Stimulated activated memory B cell treated with anti-CD40 and anti-IgM and Interleukin-4, amounts not matched to agents 10 μg/mL and 1 μg/mL and 100 μg/mL, for 72 hours (primary cell): ENCODE data around the gene COPZ1.
"Not testable (repeated sequence)": the region's sequence is repeated elsewhere in the genome, so short reads cannot be mapped to it uniquely, and the experiment has no call there.

Experiments used
- ATAC-seq: fragments of 150-1000 bp; cut with Tn5 transposase; 2 replicates; pipeline ENCODE4 v1.10.0; 2021
- H3K27ac Mint-ChIP-seq: one replicate; pipeline ENCODE4 v1.8.0; 2022; ENCODE audit warnings: mild to moderate bottlenecking, mixed read lengths
- H3K27me3 Mint-ChIP-seq: one replicate; pipeline ENCODE4 v1.8.0; 2022; ENCODE audit warnings: mixed read lengths
- H3K36me3 Mint-ChIP-seq: one replicate; pipeline ENCODE4 v1.8.0; 2022; ENCODE audit warnings: mixed read lengths
- H3K4me1 Mint-ChIP-seq: one replicate; pipeline ENCODE4 v1.8.0; 2022; ENCODE audit warnings: mixed read lengths
- H3K4me3 Mint-ChIP-seq: one replicate; pipeline ENCODE4 v1.8.0; 2022; ENCODE audit warnings: mild to moderate bottlenecking, moderate library complexity, mixed read lengths
- H3K9me3 Mint-ChIP-seq: one replicate; pipeline ENCODE4 v1.8.0; 2022; ENCODE audit warnings: mixed read lengths

Gene COPZ1

GRCh38 chr12:54340846-54341245 lies 15.9 kb downstream of the COPZ1 start:
- H3K27me3 Mint-ChIP-seq = no peaks in the 10 kb centered on the region
- H3K4me1 Mint-ChIP-seq = peaks cover 9% of the 10 kb centered on the region
- ATAC-seq = no peak
- H3K27ac Mint-ChIP-seq = no peak overlapping the region
- H3K9me3 Mint-ChIP-seq = no peaks in the 10 kb centered on the region
- no peak overlapping the region for H3K4me3 Mint-ChIP-seq
- H3K36me3 Mint-ChIP-seq = peaks cover 42% of the 10 kb centered on the region

GRCh38 chr12:54341378-54342300 lies 16.7 kb downstream of the COPZ1 start:
- Mint-ChIP-seq H3K27me3 (no peaks in the 10 kb centered on the region), H3K9me3 (no peaks in the 10 kb centered on the region), H3K4me1 (peaks cover under 1% of the 10 kb centered on the region), H3K4me3 (no peak overlapping the region), H3K27ac (no peak overlapping the region), H3K36me3 (peaks cover 44% of the 10 kb centered on the region)
- no peak for ATAC-seq

- Mint-ChIP-seq H3K27ac (no peak overlapping the region), H3K4me1 (peaks cover 17% of the 10 kb centered on the region), H3K9me3 (no peaks in the 10 kb centered on the region), H3K27me3 (no peaks in the 10 kb centered on the region), H3K4me3 (no peak overlapping the region), H3K36me3 (peaks cover 57% of the 10 kb centered on the region)
- ATAC-seq = no peak
Measured at GRCh38 chr12:54349036-54349435, 24.1 kb downstream of the COPZ1 start.

DNA sequence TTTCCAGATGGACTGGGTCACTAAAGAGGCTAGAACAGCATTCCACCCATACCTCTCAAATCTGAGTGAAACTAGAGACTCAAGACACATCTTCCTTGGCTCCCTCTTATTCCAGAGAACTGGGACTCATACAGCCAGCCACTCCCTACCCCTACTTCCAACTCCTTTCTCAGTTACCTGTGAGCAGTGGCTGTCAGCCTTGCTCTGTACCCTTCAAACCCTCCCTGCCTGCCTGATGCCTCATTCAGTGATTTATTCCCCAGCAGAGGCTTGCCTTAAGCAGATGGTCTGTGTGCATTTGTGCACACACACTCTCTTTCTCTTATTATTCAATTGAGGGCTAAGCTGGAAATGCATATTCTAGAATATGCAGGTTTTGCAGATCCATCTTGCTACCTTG lies 24.7 kb downstream of the COPZ1 start:
- no peak for ATAC-seq
- Mint-ChIP-seq H3K4me1 (peaks cover 17% of the 10 kb centered on the region), H3K27me3 (no peaks in the 10 kb centered on the region), H3K36me3 (peaks cover 57% of the 10 kb centered on the region), H3K27ac (no peak overlapping the region), H3K4me3 (no peak overlapping the region), H3K9me3 (no peaks in the 10 kb centered on the region)

DNA sequence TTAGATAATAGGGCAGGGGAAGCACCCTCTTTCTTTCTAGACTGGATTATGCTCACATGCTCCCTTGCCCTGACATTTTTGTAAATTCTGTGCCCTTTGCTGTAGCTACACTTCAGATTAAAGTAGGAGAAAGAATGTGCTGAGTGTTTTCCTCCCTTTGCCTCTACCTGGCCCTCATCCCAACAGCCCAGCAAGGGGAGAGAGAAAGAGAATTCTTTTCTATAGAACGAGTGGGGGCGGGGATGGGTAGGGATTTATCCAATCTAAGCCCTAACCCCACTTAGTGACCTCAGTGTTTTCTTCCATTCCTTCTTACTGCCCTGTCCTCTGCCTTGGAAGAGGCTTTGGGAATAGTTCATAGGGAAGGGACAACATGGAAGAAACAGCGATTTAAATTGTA lies 25.8 kb downstream of the COPZ1 start:
- peaks cover 47% of the 10 kb centered on the region for H3K36me3 Mint-ChIP-seq
- H3K9me3 Mint-ChIP-seq = no peaks in the 10 kb centered on the region
- H3K27me3 Mint-ChIP-seq = no peaks in the 10 kb centered on the region
- H3K4me1 Mint-ChIP-seq = peaks cover 17% of the 10 kb centered on the region
- no peak for ATAC-seq
- H3K4me3 Mint-ChIP-seq = no peak overlapping the region
- peak overlapping the region; percentile 44 for H3K27ac Mint-ChIP-seq

- Mint-ChIP-seq H3K27ac (peak overlapping the region; percentile 17), H3K4me1 (peaks cover 17% of the 10 kb centered on the region), H3K9me3 (no peaks in the 10 kb centered on the region), H3K36me3 (peaks cover 47% of the 10 kb centered on the region), H3K4me3 (no peak overlapping the region), H3K27me3 (no peaks in the 10 kb centered on the region)
- ATAC-seq = no peak
Measured at GRCh38 chr12:54351341-54351740, 26.4 kb downstream of the COPZ1 start.

DNA sequence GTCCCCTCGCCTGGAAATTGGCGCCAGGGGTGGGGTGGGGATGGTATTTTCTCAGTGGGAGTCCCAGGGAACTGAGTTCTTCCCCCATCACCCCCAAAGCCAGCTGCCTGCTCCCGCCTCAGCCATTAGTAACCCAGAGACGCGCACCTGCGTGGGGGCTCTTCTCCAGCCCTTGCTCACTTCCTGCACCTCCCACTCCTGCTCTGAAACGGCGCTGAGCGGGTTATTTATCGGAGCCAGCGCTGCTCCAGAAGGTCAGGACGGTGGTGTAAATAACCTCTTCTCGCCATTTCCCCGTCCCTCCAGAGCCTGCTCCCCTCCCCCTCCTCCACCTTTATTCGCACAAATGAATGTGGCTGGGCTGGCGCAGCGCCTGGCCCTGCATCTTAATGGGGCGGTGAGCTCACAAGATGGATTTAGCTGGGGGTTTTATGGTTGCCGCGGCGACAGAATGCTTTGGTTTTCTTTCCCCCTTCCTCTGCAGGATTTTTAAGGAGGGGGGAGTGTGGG lies 27.1 kb downstream of the COPZ1 start:
- H3K27me3 Mint-ChIP-seq = no peaks in the 10 kb centered on the region
- peaks cover 40% of the 10 kb centered on the region for H3K36me3 Mint-ChIP-seq
- peaks cover 17% of the 10 kb centered on the region for H3K4me1 Mint-ChIP-seq
- no peaks in the 10 kb centered on the region for H3K9me3 Mint-ChIP-seq
- H3K27ac Mint-ChIP-seq = peak overlapping the region; percentile 17
- H3K4me3 Mint-ChIP-seq = no peak overlapping the region
- ATAC-seq = no peak

DNA sequence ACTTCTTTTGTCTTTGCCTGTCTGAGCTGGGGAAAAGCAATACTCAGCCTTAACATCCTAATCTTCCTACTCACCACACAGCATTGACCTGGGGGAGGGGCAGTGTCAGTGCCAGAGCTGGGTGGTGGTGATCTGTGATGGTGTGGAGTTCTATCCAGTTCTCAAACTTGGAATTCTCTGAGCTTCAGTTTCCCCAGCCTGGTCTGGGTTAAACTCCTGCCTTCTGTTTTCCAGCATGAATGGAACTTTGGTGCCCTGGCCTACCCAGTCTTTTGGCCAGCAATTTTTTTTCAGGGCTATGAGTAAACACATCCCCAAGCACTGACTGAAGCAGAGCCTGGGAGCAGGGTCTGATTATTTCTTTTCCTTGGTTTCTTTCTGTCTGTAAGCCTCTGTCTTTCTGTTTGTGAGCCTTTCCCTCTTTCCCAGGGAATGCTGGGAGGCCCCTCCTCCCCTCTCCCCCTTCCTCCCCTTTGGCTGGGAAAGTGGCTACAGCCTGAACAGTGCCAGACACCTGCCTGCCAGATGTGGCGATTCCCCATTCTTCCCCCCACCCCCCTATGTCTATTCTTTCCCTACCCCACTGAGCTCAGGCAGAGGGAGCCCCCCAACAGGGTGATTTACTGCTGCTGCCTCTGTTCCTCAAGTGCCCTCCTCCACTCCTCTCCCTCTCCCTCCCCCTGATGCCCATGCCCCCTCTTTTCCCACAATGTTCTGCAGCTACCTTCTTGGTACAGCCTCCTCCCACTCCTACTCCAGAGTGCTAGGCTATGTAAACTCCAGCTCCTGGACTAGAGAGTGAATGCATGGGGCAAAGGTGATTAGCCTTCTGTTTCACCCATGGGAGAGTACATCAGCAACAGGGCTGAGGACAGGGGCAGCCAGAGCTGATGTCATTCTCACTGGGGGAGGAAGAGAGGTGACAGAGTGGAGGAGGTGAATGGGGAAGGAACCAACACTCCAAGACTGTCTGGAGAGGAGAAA lies 28.3 kb downstream of the COPZ1 start:
- no peaks in the 10 kb centered on the region for H3K9me3 Mint-ChIP-seq
- no peaks in the 10 kb centered on the region for H3K27me3 Mint-ChIP-seq
- peaks cover 17% of the 10 kb centered on the region for H3K4me1 Mint-ChIP-seq
- ATAC-seq = no peak
- peaks cover 30% of the 10 kb centered on the region for H3K36me3 Mint-ChIP-seq
- no peak overlapping the region for H3K4me3 Mint-ChIP-seq
- no peak overlapping the region for H3K27ac Mint-ChIP-seq

- H3K4me3 Mint-ChIP-seq, H3K9me3 Mint-ChIP-seq, H3K27me3 Mint-ChIP-seq, ATAC-seq, H3K27ac Mint-ChIP-seq: not testable (repeated sequence)
- Mint-ChIP-seq H3K4me1 (peaks cover 17% of the 10 kb centered on the region), H3K36me3 (peaks cover 26% of the 10 kb centered on the region)
Measured at GRCh38 chr12:54354271-54354670, 29.3 kb downstream of the COPZ1 start.

GRCh38 chr12:54355104-54355815 lies 30.3 kb downstream of the COPZ1 start:
- H3K27me3 Mint-ChIP-seq = no peaks in the 10 kb centered on the region
- H3K4me3 Mint-ChIP-seq = no peak overlapping the region
- H3K9me3 Mint-ChIP-seq = no peaks in the 10 kb centered on the region
- peaks cover 16% of the 10 kb centered on the region for H3K36me3 Mint-ChIP-seq
- H3K4me1 Mint-ChIP-seq = peaks cover 15% of the 10 kb centered on the region
- ATAC-seq = no peak
- peak overlapping the region; percentile 4 for H3K27ac Mint-ChIP-seq

- no peak overlapping the region for H3K4me3 Mint-ChIP-seq
- H3K9me3 Mint-ChIP-seq = no peaks in the 10 kb centered on the region
- H3K36me3 Mint-ChIP-seq = peaks cover 9% of the 10 kb centered on the region
- H3K4me1 Mint-ChIP-seq = peaks cover 16% of the 10 kb centered on the region
- no peaks in the 10 kb centered on the region for H3K27me3 Mint-ChIP-seq
- no peak overlapping the region for H3K27ac Mint-ChIP-seq
- no peak for ATAC-seq
Measured at GRCh38 chr12:54356228-54356627, 31.3 kb downstream of the COPZ1 start.

DNA sequence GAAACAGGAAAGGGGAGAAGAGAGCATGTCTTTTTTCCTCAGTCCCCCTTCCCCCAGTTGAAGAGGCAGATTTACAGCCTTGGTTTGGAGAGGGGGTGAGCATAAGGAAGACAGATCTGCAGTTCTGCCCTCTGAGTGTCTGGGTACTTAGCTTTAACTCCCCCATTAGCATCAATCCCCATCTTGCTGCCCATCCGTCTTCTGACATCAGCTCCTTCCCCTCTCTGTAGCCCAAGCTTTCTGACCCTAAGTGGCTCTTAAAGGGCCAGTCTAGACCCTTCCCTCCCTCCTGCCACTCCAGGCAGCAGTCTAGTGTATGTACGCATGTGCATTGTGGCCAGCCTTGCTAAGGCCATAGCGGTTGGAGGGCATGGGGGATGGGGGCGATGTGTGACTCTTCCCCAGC lies 32.0 kb downstream of the COPZ1 start:
- no peaks in the 10 kb centered on the region for H3K9me3 Mint-ChIP-seq
- H3K27me3 Mint-ChIP-seq = no peaks in the 10 kb centered on the region
- H3K27ac Mint-ChIP-seq = peak overlapping the region; percentile 9
- peaks cover 1% of the 10 kb centered on the region for H3K36me3 Mint-ChIP-seq
- no peak overlapping the region for H3K4me3 Mint-ChIP-seq
- peaks cover 9% of the 10 kb centered on the region for H3K4me1 Mint-ChIP-seq
- ATAC-seq = no peak

- H3K36me3 Mint-ChIP-seq = no peaks in the 10 kb centered on the region
- no peak overlapping the region for H3K4me3 Mint-ChIP-seq
- H3K4me1 Mint-ChIP-seq = peaks cover 7% of the 10 kb centered on the region
- no peaks in the 10 kb centered on the region for H3K9me3 Mint-ChIP-seq
- no peak for ATAC-seq
- H3K27ac Mint-ChIP-seq = peak overlapping the region; percentile 9
- H3K27me3 Mint-ChIP-seq = no peaks in the 10 kb centered on the region
Measured at GRCh38 chr12:54357506-54358190, 32.7 kb downstream of the COPZ1 start.

- Mint-ChIP-seq H3K4me1 (peaks cover 10% of the 10 kb centered on the region), H3K36me3 (no peaks in the 10 kb centered on the region), H3K27me3 (no peaks in the 10 kb centered on the region), H3K4me3 (no peak overlapping the region), H3K27ac (no peak overlapping the region), H3K9me3 (no peaks in the 10 kb centered on the region)
- no peak for ATAC-seq
Measured at GRCh38 chr12:54358191-54358944, 33.4 kb downstream of the COPZ1 start.
